IPS DF 6.9 (cell line): ENCODE measurements around the gene EFCAB12.
"Not testable (repeated sequence)": the region's sequence is repeated elsewhere in the genome, so short reads cannot be mapped to it uniquely, and the experiment has no call there.

Experiments used
- DNase-seq: peaks from one replicate; pipeline ENCODE4 v3.0.0-alpha.2; 2013; ENCODE audit warnings: low read depth, low spot score
- H3K27ac ChIP-seq: one replicate; pipeline ENCODE4 v1.5.1; 2013; ENCODE audit warnings: low read length, control low read depth
- H3K27me3 ChIP-seq: 2 replicates; pipeline ENCODE4 v1.6.1; 2013; ENCODE audit warnings: mild to moderate bottlenecking, low read length; ENCODE audit not compliant: control insufficient read depth, insufficient read depth
- H3K36me3 ChIP-seq: 2 replicates; pipeline ENCODE4 v1.6.1; 2013; ENCODE audit warnings: low read length; ENCODE audit not compliant: control insufficient read depth, insufficient read depth
- H3K4me1 ChIP-seq: 2 replicates; pipeline ENCODE4 v1.6.1; 2013; ENCODE audit warnings: low read length; ENCODE audit not compliant: control insufficient read depth, insufficient read depth
- H3K4me3 ChIP-seq: 2 replicates; pipeline ENCODE4 v1.5.1; 2013; ENCODE audit warnings: mild to moderate bottlenecking, low read length
- H3K9me3 ChIP-seq: 2 replicates; pipeline ENCODE4 v1.6.1; 2013; ENCODE audit warnings: low read length, inconsistent platforms; ENCODE audit not compliant: control insufficient read depth, insufficient read depth
- WGBS: extraction: QIAGEN DNeasy Blood & Tissue Kit; methylation state at CpG from one replicate; pipeline ENCODE4 v1.1.7; 2013; ENCODE audit warnings: mixed read lengths, missing lambda C conversion rate; ENCODE audit not compliant: insufficient read length, insufficient coverage; 5-methylcytosine and 5-hydroxymethylcytosine counted together

The EFCAB12 gene

DNA sequence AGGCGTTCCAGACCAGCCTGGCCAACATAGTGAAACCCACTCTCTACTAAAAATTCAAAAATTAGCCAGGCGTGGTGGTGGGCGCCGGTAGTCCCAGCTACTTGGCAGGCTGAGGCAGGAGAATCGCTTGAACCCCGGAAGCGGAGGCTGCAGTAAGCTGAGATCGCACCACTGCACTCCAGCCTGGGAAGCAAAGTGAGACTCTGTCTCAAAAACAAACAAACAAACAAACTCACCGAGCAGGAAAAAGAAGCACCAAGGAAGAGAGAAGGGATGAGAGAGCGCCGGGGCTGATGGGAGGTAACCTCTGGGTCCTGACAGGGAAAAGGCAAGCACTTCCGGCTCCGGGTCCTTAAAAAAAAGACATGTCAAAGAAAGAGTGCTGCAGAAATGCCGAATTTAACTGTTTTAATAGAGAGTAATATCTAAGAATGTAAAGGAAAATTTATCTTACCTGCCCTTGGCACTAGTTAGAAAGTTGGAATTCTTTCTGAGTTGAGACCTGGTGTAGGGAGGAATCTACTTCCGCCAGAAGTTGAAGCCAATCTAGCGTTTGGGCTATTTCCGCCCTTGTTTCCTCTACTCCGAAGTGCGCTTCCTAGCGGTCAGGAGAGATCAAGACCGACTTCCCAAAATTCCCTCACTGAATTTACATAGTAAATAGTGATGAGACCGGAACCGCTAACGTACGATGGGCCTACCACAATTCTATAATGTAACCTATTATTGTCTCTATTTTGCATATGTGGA, 29.1 kb downstream of the EFCAB12 start:
- H3K4me3 ChIP-seq, result peak overlapping the region; percentile 53; the same call in 1 of the 2 replicates
- peak; percentile 88 for DNase-seq
- no CpG with 5 or more reads among the region's 25 CpGs for WGBS
- no peaks in the 10 kb centered on the region for H3K27me3 ChIP-seq
- H3K4me1 ChIP-seq, result peaks cover 2% of the 10 kb centered on the region; the same call in 1 of the 2 replicates
- H3K9me3 ChIP-seq, result no peaks in the 10 kb centered on the region
- H3K36me3 ChIP-seq, result no peaks in the 10 kb centered on the region
- no peak overlapping the region for H3K27ac ChIP-seq

DNA sequence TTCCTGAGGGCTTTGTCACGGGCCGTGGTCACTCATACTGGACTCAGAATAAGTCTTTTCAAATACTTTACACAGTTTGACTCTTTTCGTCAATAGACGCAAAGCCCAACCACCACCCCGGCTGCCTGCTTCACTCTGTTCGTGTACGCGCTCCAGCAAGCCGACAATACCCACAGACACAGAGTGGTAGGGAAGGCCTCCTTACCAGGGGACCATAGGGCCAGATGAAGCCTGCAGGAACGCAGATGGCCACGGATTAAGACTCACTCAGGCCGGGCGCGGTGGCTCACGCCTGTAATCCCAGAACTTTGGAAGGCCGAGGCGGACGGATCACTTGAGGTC, 29.7 kb downstream of the EFCAB12 start:
- no peaks in the 10 kb centered on the region for H3K27me3 ChIP-seq
- no peaks in the 10 kb centered on the region for H3K9me3 ChIP-seq
- WGBS, result no CpG with 5 or more reads among the region's 18 CpGs
- no peak overlapping the region for H3K27ac ChIP-seq
- no peaks in the 10 kb centered on the region; the same call in 1 of the 2 replicates for H3K4me1 ChIP-seq
- no peak for DNase-seq
- H3K36me3 ChIP-seq, result 0 out of 2 replicates have a peak, but pooled peaks cover under 1% of the 10 kb centered on the region
- peak overlapping the region; percentile 53; the same call in 1 of the 2 replicates for H3K4me3 ChIP-seq

DNA sequence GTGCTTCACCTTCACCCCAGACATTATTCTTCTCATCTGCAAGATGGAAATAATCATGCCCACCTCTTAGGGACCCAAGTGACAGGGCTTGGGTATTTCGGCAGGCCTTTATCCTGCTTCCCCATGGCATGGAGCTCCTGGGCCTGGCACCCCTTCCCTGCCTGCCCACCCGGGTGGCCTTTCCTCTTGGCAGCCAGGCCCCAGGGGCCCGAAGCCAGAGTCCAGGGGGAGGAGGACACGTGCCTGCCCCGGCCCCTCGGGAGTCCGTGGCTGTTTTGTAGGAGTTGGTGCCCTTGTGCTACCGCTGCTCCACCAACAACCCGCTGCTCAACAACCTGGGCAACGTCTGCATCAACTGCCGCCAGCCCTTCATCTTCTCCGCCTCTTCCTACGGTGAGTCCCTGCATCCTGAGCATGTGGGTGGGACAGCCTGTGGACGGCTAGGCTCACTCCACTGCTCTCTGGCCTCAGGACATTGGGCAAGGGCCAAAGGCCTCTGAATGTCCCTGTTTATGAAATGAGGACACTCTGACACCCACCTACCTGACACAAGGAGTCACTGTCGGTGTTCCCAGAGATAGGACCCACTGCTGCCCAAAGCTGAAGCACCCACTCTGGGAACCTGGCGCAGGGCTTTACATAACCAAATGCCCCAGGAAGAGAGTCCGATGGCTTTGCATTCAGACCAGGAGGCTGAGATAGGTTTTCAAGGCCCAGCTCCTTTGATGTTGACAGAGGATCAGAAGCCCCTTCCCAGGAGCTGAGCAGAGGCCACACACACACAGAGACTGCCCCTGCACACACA, 34.5 kb downstream of the EFCAB12 start:
- peaks cover 16% of the 10 kb centered on the region; the same call in 1 of the 2 replicates for H3K36me3 ChIP-seq
- no CpG with 5 or more reads among the region's 17 CpGs for WGBS
- not testable (repeated sequence) for H3K4me3 ChIP-seq, H3K4me1 ChIP-seq, H3K9me3 ChIP-seq, DNase-seq, H3K27me3 ChIP-seq, H3K27ac ChIP-seq

DNA sequence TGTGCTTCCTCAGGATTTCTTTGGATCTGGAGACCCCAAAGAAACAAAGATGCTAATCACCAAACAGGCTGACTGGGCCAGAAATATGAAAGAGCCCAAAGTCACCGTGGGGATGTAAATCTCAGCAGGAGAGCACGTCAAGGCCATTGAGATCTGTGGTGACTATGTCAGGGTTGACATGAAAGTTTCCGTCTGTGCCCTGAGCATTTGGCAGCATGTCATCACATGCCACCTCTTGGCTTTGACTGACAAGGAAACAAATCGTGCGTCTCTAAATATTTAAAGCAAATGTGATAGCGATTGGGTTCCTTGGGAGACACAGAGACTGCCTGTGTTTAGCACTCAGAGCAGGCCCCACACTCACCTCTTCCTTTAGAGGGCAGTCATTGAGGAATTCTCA, 35.2 kb downstream of the EFCAB12 start:
- Histone ChIP-seq H3K4me3 (no peak overlapping the region), H3K4me1 (no peaks in the 10 kb centered on the region; the same call in 1 of the 2 replicates), H3K27me3 (no peaks in the 10 kb centered on the region), H3K9me3 (no peaks in the 10 kb centered on the region), H3K36me3 (peaks cover 16% of the 10 kb centered on the region; the same call in 1 of the 2 replicates), H3K27ac (no peak overlapping the region)
- DNase-seq, result no peak
- no CpG with 5 or more reads among the region's 6 CpGs for WGBS

DNA sequence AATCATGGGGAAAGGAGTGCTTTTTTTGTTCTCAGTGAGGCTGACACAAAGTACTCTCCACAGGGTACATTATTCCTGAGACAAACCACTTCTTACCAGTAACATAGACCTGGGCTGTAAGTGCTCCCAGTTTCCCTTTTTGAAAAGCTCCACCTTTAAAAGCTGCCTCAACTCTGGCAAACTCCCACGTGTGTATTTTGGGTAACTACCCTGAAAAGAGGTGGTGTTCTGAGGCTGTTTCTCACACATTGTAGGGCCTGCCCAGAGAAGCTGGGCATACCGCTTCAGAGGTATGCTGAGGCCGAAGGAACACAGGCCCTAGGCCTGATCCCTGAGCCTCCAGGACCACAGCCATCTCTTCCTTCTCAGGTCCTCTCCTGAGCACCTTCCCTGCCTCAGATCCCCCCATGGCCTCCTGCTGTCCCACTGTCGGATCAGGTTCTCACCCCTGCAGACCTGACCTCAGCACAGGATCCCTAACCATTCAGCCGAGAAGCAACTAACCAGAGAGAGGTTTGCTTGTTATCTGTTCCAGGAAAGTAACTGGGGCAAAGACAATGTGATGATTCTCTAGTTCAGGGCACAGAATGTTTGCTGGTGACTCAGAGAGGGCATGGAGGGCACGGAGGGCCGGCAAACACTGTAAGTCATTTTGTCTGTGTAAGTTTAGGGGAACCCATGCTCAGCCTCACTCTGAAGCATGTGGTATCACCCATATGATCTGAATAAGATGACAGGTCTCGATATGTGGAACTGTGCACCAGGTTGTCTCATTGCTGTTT, 36.1 kb downstream of the EFCAB12 start:
- DNase-seq, H3K9me3 ChIP-seq, H3K4me1 ChIP-seq, H3K27me3 ChIP-seq, H3K27ac ChIP-seq, H3K4me3 ChIP-seq: not testable (repeated sequence)
- no CpG with 5 or more reads among the region's 8 CpGs for WGBS
- peaks cover 16% of the 10 kb centered on the region; the same call in 1 of the 2 replicates for H3K36me3 ChIP-seq

DNA sequence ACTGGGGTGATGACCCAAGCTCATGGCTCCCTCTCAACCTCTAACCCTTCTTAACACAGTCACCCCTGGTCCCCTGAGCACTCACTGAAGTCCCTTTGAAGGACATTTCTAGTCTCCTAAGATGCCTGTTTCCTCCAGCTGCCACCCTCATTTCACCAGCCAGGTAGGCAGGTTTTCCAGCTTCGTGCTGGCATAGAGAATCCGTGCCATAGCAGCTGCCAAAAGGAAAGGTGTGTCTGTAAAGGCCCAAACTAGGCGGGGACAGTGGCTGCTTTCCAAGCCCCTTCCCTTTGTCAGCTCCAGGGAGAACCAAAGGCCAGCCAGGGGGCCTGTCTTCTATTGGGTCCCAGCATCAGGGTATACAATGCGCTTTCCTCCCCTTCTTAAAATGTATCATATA, 36.9 kb downstream of the EFCAB12 start:
- not testable (repeated sequence) for H3K27me3 ChIP-seq, H3K4me3 ChIP-seq, H3K4me1 ChIP-seq, H3K27ac ChIP-seq, H3K9me3 ChIP-seq, DNase-seq
- WGBS, result no CpG with 5 or more reads among the region's 4 CpGs
- peaks cover 16% of the 10 kb centered on the region; the same call in 1 of the 2 replicates for H3K36me3 ChIP-seq

DNA sequence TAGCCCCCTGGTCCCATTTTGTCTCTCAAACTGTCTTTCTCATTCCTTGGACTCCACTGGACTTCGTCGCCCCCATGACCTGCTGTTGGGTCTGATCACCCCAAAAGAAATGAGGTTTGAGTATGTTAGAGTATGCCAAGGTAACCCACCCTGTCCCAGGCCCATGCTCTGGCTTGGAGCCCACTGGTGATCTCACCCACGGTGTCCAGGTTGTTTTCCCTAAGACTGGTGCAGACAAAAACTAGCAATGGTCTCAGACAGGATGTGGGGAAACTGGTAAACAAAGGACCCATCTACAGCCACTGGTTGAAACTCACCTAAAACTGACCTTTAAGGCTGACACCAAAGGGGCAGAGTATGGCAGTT, 38.9 kb downstream of the EFCAB12 start:
- H3K4me3 ChIP-seq, result no peak overlapping the region
- no peak overlapping the region for H3K27ac ChIP-seq
- no CpG with 5 or more reads among the region's 3 CpGs for WGBS
- H3K27me3 ChIP-seq, result no peaks in the 10 kb centered on the region
- H3K9me3 ChIP-seq, result no peaks in the 10 kb centered on the region
- H3K4me1 ChIP-seq, result peaks cover 2% of the 10 kb centered on the region; the same call in 1 of the 2 replicates
- peaks cover 16% of the 10 kb centered on the region; the same call in 1 of the 2 replicates for H3K36me3 ChIP-seq
- no peak for DNase-seq

DNA sequence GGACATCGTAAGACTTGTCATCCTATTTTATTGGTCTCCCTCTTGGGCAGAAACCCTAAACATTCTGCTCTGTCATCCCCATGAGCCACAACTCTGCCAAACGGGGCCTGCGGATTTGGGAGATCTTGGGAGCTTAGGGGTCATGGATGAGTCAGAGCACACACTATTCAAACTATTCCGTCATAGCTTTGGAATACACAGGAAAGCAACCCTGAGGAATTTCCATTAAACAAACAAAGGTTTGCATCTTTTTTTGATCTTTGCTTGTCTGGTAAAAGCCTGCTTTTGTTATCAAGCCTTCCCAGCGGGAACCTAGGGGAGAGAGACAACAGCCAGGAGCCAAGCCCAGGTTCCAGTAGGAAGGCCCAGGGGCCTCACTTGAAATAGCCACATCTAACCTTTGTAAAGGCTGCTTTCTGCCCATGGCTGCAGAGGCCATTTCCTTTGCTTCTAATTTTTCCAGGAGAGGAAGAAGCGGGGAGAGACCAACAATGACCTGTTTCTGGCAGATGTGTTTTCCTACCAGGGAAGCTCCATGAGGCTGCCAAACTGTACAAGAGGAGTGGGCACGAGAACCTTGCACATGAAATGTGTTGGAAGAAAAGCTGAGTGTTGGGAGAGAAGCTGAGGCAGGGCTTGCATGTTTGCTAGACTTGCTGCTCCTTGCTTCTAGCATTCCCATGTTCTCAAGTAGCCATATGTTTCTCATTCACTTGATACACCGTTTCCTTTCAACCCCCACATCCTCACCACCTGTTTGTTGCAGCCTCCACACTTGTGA, 39.5 kb downstream of the EFCAB12 start:
- H3K27me3 ChIP-seq, H3K4me3 ChIP-seq, H3K4me1 ChIP-seq, H3K27ac ChIP-seq, DNase-seq, H3K9me3 ChIP-seq: not testable (repeated sequence)
- H3K36me3 ChIP-seq, result peaks cover 16% of the 10 kb centered on the region; the same call in 1 of the 2 replicates
- no CpG with 5 or more reads among the region's 8 CpGs for WGBS

DNA sequence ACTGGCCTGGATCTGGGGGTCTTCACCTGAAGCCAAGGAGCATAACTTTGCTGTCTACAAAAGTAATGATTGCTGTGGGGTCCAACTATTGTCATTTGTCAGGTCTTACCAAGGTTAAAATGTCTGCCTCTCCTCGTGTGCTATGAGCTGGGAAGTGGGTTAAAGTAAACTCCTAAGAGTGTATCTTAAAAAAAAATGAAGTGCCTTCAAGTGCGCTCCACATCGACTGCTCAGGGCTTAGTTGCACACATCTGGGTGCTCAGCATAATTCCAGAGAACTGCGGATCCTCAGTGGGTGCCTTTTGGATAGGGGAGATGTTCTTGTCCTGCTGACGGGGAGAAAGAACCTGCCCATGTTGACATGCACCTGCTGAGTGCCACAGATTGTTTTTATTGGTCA, 40.9 kb downstream of the EFCAB12 start:
- Histone ChIP-seq H3K4me1 (peaks cover 2% of the 10 kb centered on the region; the same call in 1 of the 2 replicates), H3K27me3 (no peaks in the 10 kb centered on the region), H3K27ac (no peak overlapping the region), H3K4me3 (no peak overlapping the region), H3K9me3 (no peaks in the 10 kb centered on the region), H3K36me3 (peaks cover 10% of the 10 kb centered on the region; the same call in 1 of the 2 replicates)
- WGBS, result no CpG with 5 or more reads among the region's 5 CpGs
- DNase-seq, result no peak
